Cortex of kidney (tissue), 1 donor: ENCODE data around the gene ELFN1.

Experiments
- DNase-seq: peaks from one replicate; lab custom pipeline; 2025; lab: John Stamatoyannopoulos, UW

ELFN1 gene

DNA sequence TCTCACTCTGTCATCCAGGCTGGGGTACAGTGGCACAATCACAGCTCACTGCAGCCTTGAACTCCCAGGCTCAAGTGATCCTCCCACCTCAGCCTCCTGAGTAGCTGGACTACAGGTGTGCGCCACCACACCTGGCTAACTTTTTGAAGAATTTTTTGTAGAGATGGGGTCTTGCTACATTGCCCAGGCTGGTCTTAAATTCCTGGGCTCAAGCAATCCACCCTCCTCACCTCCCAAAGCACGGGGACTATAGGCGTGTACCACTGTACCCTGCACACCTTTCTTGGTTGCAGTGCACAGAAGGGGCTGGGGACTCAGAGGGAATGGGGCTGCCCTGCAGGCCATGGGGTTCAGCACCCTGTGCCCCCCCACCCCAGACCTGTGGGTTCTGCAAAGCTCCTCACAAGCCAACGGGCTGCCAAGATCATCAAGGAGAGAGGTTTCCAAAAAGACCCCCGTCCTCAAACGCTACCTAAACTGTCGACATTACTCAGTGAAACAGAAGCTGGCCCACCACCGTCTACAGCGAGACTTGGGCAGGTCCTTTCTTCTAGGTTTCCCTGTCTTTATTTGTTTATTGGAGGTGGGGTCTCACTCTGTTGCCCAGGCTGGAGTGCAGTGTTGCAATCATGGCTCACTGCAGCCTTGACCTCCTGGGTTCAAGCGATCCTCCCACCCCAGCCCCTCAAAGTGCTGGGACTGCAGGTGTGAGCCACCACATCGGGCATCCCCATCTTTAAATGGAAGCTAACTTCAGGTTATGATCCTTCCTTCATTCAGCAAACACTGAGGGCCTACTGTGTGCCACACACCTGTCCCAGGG lies 26.6 kb upstream of the ELFN1 start:
- no peak for DNase-seq

DNA sequence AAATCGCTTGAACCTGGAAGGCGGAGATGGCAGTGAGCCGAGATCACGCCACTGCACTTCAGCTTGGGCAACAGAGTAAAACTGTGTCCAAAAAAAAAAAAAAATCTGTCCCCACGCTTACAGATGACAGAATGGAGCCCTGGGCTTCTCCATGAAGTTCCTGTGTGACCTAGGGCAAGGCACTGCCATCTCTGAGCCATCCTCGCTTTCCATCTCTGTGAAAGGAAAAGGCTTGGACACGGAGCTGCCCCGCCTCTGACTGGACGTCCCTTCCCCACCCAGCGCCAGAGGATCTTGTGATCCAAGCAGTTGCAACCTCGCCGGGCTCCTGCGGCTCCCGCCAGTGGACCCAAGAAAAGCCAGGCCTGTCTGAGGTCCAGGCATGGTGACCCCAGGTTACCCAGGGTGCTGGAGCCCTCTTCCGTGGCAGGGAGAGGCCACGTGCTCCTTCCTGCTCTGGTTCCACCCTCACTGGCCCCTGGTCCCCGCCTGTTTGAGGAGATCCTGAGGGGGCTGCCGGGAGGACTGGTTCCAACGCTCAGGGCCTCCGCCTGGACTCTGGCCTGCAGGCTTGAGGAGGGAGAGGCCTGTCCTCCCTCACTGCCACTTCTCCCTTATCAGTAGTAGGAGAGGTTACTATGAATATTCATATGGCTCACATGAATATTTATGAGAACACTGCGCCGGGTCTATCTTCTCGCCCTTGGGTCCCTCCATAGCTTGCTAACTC lies 25.6 kb upstream of the ELFN1 start:
- DNase-seq = no peak

DNA sequence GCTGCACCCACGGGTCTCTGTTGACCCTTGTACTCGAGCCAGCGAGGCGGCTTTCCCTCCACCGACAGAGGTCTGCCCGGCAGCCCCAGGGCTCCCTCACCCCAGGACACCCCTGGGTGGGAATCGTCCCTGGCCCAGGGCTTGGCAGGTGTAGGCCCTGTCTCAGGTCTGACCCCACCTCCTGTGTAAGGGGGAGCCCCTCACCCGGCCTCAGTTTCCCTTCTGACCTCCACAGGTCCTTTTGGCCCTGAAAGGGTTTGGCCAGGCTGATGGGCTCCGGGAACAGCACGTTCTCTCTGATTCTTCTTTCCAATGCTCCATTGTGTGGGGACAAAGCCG lies 25.0 kb upstream of the ELFN1 start:
- no peak for DNase-seq

DNA sequence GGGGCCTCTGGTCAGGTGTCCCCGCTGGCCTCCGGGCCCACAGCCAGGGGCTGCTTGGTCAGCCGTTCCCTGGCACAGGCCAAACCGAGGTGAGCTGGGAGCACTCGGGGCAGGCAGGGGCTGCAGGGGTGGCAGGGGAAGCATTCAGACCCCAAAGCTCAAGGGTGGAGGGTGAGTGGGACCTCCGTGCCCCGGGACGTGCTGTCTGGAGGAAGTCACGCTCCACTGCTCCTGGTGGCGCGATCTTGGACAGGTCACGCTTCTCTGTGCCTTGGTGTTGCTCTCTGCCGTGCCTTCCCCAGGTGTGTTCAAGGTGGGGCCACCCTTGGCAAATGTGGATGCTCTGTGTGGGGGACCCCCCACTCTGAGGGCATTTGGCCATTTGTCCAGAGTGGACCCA lies 24.6 kb upstream of the ELFN1 start:
- DNase-seq = no peak

DNA sequence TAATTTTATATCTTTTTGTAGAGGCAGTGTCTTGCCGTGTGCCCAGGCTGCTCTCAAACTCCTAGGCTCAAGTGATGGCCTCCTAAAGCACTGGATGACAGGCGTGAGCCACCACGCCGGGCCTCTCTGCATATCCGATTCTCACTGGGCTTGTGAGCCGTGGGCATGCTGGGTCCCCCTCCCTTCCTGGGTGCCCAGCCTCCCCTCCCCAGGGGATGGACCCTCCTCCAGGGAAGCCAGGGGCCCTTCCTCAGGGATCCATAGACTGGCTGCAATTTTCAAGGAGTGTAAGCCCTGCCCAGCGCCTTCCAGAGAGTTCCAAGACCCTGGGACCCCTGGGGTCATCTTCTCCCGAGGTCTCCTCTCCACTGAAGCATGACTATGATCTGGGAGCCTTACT lies 23.7 kb upstream of the ELFN1 start:
- no peak for DNase-seq

DNA sequence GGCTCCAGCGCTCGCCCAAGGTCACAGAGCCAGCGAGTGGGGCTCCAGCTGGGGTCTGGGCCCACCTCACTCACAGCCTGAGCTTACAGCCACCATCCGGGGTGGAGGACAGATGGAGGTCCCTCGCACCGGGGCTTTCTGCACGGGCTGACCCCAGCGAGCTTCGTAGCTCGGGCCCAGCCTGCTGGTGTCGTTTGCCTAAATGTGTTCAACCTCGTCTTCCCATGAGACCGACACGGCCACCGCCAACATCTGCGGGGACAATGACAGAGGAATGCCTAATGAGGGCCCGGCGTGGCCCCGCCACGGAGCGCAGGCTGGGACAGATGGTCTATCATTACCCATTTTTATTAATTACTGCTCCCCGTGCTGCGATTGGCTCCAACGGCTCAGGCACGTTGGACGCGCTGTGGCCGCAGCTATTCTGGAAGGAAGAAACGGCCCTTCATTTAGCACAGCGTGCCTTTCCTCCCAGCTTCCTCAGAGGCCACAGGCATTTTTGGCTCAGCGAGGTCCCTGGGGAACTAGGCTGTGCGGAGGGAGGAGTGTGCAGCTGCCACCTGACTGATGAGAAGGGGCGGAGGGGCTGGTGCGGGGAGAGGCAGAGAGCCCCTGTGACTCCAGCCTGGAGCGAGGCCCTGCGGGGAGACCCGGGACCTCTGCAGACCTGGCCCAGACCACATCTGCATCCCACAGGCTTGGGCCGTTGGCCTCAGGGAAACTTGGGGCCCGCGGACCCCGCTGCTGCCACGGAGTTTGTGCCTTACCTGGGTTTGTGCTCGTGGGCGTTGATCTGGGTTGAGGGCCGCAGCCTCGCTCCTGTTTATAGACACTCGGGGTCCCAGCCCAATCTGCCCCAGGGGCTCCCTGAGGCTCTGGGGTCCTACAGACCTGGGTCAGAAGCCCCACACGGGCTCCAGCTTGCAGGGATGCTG lies 22.9 kb upstream of the ELFN1 start:
- DNase-seq = no peak

DNA sequence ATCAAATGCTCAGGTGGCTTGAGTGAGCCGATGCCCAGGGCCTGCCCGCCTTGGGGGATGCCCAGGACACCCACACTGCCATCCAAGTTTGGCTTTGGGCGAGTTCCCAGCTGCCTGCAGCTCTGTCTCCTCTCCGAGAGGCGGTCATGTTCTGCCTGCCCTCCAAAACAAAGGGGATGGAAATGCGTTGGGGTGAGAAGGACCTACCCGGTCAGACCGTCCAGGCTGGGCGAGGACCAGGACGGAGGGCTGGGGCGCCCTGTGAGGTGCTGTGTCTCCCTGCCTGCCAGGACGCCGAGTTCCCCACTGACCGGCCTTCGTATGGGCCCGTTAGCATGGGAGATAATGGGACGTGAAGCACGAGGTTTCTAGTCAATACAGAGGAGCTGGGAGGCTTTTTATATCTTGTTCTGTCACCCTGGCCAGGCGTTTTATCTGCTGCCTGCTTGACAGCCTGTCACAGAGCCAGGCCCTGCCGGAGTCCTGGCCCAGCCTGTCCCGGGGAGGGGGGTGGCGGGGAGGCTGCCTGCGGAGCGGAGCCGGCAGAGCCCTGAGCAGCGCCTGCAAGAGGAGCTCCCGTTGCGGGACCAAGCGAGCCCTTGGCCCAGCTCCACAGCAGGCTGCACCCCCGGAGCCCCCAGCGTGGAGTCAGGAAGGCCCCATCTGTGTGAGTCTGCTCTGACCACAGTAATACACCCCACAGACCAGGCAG lies 22.0 kb upstream of the ELFN1 start:
- DNase-seq = no peak

DNA sequence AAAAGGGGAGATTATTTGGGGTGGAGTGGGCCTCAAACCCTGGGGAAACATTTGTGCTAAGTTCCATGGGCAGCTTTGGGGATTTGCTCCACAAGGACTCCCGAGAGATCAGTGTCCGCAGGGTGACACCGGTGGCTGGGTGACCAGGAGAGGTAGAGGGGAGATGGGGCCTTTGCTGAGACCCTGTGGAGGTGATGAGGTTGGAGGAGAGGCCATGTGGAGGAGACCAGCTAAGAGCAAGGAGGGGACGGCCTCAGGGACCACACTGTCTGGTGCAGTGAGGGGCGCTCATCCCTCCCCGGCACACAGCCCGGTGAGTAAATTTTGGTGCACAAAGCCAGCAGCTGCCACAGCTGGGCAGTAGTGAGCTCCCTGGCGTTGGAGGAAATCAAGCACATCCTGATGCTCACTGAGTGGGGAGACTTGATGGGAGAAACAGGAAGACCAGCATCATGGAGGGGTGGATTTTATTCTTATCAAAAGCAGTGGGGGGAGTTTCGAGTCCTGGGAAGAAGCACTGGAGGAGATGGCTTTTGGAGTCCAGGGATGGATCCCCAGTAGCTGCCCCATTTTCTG lies 20.2 kb upstream of the ELFN1 start:
- DNase-seq = no peak

DNA sequence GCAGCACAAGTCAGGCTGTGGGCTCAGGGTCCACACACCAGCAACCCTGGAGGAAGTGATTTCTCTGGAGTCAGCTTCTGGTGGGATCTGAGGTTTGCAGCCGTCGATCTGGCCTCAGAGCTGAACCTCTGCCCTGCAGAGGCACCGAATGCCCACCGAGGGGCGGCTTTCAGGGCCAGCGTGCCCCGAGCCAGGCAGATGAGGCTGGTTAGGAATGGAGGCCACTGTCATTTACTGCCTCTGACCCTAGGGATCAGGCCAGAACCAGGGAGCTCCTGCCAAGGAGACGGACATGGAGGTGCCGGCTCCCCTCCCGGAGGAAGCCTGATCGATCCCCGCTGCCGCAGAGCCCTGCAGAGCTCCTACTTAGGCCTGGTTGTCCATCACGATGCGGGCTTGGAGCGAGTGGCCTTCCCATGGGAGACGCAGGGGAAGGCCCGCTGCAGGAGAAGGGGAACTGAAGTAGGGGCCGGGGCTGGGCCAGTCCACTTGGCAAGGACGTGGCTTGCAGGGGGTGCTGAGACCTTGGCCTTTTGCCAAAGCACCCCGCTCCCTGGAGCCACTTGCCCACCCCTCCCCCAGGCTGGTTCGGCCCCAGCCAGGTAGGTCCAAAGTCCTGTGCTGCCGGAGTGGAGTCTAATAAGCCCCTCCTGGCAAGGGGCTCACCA lies 19.6 kb upstream of the ELFN1 start:
- DNase-seq = no peak

DNA sequence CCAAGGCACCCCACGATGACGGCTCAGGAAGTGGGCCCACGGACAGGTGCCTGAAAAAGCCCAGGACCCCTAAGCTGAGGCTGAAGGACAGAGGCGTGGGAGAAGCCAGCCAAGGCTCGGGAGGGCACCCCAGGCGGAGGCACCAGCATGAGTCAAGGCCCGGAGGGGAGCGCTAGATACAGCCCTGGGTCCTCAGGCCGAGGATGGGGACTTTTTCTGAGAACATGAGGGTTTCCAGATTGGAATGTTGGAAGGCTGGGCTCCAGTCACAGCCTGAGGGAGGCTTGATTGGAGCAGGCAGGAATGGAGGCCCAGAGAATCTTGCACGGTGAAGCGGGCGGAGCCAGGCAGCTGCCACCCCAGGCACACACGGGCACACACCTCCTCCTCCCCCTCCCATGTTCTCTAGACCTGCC lies 19.0 kb upstream of the ELFN1 start:
- DNase-seq = no peak

DNA sequence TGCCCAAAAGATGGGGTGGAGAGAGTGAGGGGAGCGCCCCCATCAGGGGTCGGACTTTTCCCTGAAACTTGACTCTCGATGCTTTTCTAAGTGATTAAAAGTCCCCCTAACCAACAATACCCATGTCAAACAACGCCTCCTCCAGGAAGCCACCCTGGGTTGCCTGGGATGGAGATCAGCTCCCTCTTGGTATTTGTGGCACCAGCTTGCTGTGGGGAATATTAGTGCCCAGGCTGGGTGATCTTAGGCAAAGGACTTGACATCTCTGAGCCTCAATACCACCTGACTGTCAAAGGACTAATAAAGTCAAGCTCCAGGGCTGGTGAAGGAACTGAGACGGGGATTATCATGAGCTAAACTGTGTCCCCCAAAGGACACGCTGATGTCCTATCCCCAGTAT lies 18.2 kb upstream of the ELFN1 start:
- DNase-seq = no peak

DNA sequence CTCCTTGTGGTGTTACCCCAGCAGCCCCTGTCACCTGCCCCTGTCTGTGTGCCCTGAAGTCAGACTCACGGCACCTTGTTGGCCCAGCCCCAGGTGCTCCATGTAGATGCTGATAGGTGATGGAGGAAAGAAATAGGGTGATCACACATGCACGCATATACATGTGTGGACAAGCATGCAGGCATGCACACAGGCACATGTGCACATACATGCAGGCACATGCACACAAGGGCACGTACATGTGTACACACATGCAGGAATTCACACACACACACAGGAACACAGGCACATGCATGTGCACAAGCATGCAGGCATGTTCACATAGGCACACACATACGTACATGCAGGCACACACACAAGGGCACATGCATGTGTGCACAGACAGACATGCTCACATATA lies 16.6 kb upstream of the ELFN1 start:
- DNase-seq = no peak

DNA sequence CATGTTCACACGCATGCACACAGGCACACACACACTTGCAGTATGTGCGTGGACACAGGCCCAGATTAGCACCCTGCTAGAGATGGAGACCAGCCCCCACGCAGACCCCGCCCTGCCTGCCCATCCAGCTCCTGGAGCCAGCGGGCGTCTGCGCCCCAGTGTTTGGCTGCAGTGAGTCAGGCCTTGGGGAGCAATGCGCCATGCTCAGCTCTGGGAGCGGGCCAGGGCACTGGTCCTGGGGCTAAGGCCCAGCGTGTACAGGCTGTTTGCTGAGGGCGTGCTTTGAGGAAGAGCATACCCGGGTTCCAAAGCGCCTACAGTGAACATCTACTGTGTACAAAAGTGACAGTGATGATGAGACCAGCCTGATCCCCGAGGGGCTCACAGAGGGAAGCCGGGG lies 16.0 kb upstream of the ELFN1 start:
- DNase-seq = no peak

DNA sequence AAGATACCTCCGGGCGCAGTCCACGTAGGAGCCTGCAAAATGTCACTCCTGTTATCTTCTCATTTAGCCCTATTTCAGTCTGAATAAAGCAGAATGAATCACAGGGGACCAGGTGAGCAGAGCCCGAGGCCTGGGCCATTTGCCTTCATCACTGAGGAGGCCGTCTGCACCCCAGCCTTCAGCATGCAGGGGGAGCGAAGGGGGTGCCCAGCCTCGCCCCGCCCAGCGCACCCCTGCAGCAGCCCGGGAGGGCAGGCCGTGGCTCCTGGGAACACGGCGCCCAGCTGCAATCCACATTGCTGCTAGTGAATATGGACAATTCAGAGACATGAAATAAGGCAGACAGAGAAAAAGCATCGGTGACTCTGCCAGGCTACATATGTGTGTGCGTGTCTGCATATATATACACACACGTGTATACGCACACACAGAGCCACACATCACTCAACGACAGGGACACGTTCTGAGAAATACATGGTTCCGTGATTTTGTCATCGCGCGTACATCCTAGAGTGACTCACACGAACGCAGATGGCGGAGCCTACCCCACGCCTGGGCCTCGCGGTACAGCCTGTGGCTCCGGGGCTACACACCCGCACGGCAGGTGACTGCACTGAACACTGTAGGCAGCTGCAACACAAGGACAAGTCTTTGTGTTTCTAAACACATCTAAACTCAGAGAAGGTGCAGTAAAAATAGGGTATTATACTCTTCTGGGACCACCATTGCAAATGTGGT lies 15.2 kb upstream of the ELFN1 start:
- no peak for DNase-seq

DNA sequence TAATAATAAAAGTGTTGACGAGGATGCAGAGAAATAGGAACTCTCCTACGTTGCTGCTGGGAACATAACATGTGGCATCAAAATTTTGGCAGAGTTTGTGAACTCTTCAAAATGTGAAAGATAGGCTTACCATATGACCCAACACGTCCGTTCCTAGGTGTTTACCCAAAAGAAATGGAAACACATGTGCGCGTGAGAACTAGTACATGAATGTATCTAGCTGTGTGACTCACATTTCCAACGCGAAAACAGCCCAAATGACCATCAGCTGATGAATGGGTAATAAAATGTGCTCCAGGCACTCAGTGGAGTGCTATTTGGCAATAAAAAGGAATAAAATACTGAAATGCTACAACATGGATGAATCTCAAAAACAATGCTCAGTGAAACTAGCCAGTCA lies 10.4 kb upstream of the ELFN1 start:
- DNase-seq = no peak

DNA sequence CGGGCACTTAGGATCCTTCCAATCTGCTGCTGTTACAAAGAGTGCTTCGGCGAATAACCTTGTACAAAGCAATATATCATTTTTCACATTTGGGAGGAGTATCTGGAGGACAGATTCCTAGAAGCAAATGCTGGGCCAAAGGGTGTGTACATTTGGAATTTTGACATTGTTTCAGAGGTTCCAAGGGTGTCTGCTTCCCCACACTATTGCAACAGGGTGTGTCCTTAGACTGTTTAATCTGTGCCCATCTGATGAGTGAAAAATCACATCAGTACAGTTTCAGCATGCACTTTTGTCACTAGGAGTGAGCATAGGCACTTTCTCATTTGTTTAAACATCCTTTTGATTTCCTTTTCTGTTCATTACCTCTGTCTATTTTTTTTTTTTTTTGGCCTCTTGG lies 8.6 kb upstream of the ELFN1 start:
- DNase-seq = no peak

DNA sequence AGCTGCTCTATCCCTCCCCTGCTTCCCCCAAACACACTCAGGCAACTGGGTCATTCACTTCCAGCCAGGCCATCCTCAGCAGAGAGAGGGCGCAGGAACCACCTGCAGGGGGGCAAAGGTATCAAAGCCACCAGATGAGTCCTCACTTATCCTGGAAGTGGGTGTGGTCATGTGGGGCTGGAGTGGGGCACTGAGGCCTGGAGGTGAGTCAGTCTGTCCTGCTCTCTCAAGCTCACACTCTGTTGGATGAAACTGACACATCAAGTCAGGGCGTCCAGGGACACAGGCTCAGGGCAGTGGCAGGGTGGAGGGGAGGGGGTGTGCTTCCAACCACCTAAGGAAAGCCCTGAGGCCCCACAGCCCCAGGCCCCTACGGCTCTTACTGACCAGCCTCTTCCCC lies 8.0 kb upstream of the ELFN1 start:
- no peak for DNase-seq

DNA sequence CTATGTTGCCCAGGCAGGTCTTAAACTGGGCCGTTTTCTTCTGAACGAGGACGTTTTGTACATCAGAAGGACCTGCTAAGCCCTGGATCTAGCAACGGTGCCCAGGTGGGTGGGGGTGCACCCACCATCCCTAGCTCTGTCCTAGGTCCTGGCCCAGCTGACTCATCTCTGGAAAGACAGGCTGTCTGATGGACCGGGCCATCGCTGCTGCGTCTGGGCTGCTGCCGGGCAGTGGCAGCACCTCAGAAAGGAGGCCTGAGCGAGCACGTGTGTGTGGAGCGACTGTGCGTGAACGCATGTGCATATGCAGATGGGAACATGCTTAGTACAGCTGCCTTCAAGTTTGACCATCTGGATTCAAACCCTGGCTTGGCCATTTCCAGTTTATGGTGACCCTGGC lies 7.3 kb upstream of the ELFN1 start:
- DNase-seq = no peak

DNA sequence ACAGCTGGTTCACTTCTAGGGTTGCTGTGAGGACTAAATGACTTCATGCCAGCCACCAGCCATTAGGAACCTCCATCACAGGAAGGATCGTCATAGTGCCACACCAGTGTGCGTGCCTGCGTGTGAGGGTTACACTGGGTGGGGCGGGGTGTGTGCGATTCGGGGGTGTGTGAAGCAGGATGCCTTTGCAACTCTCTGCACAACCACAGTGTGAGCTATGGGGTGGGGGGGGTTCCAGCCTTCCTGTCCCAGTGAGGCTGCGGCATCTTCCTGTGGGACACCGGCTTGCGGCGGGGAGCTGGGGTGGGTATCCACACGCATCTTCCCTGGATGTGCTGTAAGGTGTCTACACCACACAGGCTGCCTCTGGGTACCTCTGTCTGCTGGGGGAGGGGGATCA lies 6.9 kb upstream of the ELFN1 start:
- no peak for DNase-seq

DNA sequence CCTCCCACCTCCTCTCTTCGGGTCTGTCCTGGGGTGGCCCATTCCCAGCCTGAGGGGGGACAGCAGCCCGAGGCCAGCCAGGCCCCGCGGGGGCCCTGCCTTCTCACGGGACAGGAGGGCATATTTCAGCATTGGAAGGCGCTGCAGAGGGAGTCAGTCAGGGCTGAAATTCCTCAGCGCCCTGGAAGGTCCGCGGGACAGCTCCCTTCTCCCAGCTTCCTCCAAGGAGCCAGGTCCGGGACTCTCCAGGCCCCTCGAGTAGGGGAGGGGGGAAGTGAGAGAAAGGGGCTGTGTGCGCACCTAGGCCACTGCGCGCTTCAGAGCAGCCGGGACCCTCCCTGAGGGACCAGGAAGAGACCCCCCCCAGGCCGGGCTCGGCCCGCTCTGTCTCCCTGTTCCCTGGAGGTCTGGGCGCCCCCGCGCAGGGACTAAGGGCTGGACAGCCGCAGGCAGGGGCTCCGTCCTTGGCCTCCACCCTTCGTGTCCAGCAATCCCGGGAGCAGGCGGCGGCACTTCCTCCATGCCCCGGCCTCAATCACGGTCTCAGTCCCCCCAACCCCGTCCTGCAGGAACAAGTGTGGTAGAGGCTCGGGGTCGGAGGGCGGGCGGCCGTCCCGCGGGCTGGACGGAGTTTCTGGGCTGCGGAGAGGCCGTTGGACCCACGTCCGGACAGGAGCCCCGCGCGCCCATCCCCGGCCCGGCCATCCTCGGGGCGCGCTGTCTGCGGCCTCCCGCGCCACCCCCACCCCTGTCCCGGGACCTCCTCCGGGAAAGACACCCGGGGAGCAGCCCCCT lies 6.0 kb upstream of the ELFN1 start:
- DNase-seq = no peak
